ENCODE data around the gene NGF. TPM values are rescaled to one million over a fixed set of nuclear protein-coding genes. Genes with fewer than 3 reads are reported as not detected.

Gene NGF
- total and polyA plus RNA-seq, 12 donors = 0.55 to 6.9 (median 1.5) TPM

GRCh38 chr1:115343200-115343737, 5.2 kb upstream of the NGF start:
- intact Hi-C loops (cut with DNase I) = no loop called here
- WGBS, 4 donors = 30 to 67% (median 38%) methylated on average over 1 to 2 of the region's 2 CpGs

GRCh38 chr1:115341948-115342347, 3.9 kb upstream of the NGF start:
- Histone ChIP-seq H3K9me3 (replicated peaks in 1 of 3) (no peaks in the 10 kb centered on the region), H3K27ac (no peak overlapping the region), H3K27me3 (peaks cover 18% of the 10 kb centered on the region), H3K4me3 (no peak overlapping the region), H3K36me3 (replicated peaks in 1 of 2) (no peaks in the 10 kb centered on the region), H3K4me1 (replicated peaks in 1 of 2) (no peaks in the 10 kb centered on the region)
- intact Hi-C loops (cut with DNase I) = no loop called here
- no peak for TF ChIP-seq POLR2A (IDR thresholded peaks at IDR 0.05)
- TF ChIP-seq CTCF (IDR thresholded peaks at IDR 0.05) = no peak
- WGBS, 4 donors = 82 to 87% (median 84%) methylated on average over 2 of the region's 2 CpGs
- DNase-seq = no peak

More at GRCh38 chr1:115343200-115343737, 5.2 kb upstream of the NGF start:
- TF ChIP-seq POLR2A (IDR thresholded peaks at IDR 0.05) (no peak), CTCF (IDR thresholded peaks at IDR 0.05) (no peak)
- no peak for DNase-seq
- Histone ChIP-seq H3K27ac (no peak overlapping the region), H3K4me1 (replicated peaks in 1 of 2) (no peaks in the 10 kb centered on the region), H3K36me3 (replicated peaks in 1 of 2) (no peaks in the 10 kb centered on the region), H3K27me3 (peaks cover 7% of the 10 kb centered on the region), H3K4me3 (no peak overlapping the region), H3K9me3 (replicated peaks in 1 of 3) (no peaks in the 10 kb centered on the region)

DNA sequence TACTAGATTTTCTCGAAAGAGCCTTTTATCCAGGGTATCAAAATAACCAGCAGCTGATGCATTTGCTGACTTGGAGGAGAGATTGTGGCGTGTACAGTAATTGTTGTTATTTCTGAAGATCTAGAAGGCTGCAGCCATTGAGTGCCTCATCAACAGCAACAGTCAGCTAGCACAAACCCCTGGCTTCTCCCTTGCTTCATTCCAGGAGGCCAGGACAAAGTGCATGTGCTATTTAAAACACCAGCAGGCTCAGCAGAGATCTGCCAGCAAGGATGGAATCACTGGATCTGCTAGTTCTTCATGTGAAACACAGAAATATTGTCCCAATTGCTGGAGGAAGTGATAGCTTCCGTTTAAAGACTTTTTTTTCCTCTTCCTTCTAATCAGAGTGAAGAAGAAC, 2.8 kb upstream of the NGF start:
- DNase-seq = no peak
- intact Hi-C loops (cut with DNase I) = no loop called here
- Histone ChIP-seq H3K36me3 (replicated peaks in 1 of 2) (no peaks in the 10 kb centered on the region), H3K9me3 (replicated peaks in 1 of 3) (no peaks in the 10 kb centered on the region), H3K27me3 (peaks cover 18% of the 10 kb centered on the region), H3K27ac (peak overlapping the region in 1 of 5 donors; percentile 49), H3K4me3 (no peak overlapping the region), H3K4me1 (replicated peaks in 1 of 2) (no peaks in the 10 kb centered on the region)
- WGBS, 4 donors = 43 to 65% (median 54%) methylated on average over 3 of the region's 3 CpGs
- TF ChIP-seq POLR2A (IDR thresholded peaks at IDR 0.05) (no peak), CTCF (IDR thresholded peaks at IDR 0.05) (no peak)

DNA sequence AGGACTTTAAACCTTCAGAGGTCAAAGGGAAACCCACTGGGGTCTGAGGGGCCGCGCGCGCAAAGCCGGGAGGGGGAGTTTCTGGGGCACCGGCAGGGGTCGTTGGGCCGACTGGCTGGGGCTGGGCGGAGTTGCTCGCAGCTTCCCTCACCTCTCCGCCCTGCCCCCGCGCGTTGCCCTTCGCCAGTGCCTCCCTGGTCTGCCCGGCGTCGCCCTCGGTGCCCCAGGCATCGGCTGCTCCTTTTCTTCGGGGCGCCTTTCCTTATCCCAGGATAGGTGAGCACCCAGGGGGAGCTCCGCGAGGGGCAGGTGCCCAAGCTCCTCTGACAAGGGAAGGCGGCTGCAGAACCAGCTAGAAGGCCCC, 390 bp upstream of the NGF start:
- Histone ChIP-seq H3K4me3 (peak overlapping the region in 1 of 4 donors; percentile 44), H3K27me3 (peaks cover 18% of the 10 kb centered on the region), H3K36me3 (replicated peaks in 1 of 2) (no peaks in the 10 kb centered on the region), H3K27ac (no peak overlapping the region), H3K4me1 (replicated peaks in 1 of 2) (no peaks in the 10 kb centered on the region), H3K9me3 (replicated peaks in 1 of 3) (no peaks in the 10 kb centered on the region)
- 27 to 45% (median 27%) methylated on average over 7 to 25 of the region's 25 CpGs; no CpG with 5 or more reads in 1 of the 4 donors for WGBS, 4 donors
- intact Hi-C loops (cut with DNase I) = no loop called here
- DNase-seq = no peak
- TF ChIP-seq CTCF (IDR thresholded peaks at IDR 0.05) = no peak
- TF ChIP-seq POLR2A (IDR thresholded peaks at IDR 0.05) = no peak

All from adrenal gland (tissue), 12 donors.